ENCODE results near the gene TBXA2R.

The TBXA2R gene

DNA sequence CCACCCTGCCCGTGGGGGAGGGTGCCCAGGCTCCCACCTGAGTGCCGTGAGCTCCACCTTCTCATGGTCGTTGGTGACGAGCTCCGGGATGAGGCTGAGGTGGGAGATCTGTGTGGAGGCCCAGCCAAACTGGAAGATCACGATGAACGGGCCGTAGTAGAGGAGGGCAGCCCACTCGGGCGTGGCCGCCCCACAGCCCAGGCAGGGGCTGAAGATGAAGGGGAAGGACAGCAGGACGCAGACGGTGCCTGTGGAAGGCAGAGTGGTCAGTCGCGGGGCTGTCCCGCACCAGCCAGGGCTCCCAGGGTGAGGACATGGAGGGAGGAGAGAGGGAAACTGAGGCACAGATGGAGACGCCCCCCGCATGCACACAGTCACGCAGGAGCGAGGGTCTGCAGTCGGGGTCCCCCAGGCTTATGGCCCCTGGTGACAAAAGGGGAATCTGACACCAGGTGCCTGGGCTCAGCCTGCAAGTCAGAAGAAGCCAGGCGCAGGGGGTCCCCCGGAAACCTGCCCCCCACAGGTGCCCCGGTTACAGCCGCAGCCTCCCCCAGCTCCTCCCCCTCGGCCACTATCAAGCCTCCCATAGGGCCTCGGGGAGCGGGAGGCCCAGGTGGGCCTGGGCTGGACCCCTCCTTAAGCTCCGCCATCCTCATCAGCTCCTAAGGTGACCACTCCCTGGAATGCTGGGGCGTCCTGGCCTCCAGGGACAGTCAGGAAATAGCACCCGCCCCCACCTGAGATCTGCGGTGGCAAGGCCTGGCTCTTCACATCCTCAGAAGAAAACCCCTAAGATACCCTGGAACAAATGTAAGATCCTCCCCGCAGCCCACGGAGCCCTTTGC is 55.5 kb downstream of the TBXA2R start:
- no peak for DNase-seq

DNA sequence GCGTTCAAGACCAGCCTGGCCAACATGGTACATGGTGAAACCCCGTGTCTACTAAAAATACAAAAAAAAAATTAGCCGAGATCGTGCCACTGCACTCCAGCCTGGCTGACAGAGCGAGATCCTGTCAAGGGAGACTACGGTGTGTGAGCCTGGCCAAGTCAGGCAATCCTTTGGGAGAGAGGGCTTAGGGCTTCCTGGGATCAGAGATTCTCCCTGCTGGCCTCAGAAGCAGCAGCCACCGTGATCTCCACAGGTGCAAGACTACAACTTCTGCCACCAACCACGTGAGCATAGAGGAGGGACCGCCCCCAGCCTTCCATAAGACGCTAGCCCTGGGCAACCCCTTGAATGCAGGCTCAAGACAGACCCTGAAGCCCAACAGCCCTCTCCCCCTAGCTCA is 56.9 kb downstream of the TBXA2R start:
- DNase-seq, result no peak

DNA sequence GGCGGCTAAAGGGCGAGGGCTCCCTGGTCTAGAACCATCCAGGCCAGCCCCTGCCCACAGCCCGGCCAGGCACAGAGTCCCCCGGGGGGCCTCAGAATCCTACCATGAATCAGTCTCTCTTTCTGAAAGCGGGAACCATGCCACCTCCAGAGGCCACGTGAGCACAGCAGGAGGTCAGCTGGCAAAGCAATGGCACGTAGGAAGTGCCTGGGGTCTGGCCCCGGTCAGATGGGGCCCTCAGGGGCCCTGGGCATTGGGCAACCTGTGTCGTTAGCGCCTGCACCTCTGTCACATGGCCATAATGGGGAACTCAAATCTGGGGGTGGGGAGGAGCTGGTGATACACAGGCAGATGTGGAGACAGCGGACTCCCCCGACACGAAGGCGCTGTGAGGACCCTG is 58.1 kb downstream of the TBXA2R start:
- DNase-seq, result no peak

DNA sequence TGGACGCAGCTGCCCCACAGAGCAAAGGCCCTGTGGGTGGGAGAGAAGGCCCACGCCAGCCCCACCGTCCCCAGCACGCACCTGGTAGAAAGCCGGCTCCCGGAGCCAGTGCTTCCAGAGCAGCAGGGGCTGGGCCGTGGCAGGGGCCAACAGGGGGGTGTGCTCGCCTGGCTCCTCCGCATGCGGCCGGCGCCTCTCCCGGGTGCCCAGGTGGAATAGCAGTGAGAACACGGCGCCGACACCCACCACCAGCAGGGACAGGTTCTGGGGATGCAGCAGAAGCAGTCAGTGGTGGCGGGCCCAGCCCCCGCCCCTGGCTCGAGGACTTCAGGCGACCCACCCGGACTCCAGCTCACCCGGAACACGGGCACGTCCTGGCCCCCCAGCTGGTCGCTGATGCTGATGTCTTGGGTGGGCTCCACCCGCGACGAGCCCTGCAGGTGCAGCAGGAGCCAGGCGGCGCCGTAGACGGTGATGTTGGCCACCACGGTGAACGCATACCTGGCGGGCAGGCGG is 58.9 kb downstream of the TBXA2R start:
- no peak for DNase-seq

DNA sequence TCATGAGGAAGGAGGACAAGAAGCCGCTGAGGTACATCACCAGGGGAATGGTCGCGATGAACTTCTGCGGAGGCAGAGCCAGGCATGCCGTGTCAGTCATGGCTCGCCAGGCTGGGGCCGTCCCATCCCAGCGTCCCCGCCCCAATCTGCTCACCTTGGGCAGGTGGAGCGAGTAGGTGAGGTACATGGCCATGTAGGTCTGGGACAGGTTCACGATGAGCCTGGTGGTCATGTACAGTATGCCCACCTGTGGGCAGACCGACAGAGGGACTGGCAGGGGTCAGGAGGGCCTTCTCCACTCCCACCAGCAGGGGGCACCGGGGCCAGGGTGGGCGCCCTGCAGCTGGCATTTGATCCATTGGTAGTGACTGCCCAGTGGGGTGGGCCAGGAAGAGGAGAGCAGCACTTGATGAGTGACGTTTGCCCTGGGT is 59.4 kb downstream of the TBXA2R start:
- no peak for DNase-seq

DNA sequence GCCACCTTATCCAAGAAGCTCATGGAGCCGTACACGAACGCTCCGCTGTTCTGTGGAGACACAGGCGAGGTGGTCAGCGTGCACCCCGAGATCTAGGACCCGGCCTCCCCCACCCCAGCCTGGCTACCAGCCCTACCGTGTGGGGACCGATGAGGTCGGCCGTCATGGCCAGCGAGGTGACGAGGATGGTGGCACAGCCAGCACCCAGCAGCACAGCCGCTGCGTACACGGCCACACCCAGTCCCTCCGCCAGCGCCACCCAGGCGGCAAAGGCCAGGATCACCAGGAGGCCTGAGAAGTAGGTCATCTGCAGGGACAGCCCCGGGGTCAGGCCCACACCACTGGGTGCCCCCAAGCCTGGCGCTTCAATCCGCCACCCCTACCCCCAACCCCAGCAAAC is 60.6 kb downstream of the TBXA2R start:
- DNase-seq, result no peak

DNA sequence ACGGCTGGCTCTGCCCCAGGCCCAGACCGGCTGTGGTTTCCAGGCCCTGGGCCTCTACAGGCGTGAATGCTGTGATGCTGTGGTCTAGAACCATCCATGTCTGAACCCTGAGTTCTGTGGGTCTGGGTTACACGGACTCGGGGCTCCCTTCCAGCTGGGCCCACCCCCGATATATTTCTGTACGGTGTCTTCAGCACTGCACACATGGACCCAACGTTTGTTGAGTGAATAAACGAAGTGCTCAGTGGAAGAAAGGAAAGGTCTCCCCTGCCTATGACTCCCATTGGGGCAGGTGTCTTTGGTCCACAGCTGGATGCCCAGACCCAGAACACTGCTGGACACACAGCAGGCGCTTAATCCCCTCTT is 61.0 kb downstream of the TBXA2R start:
- DNase-seq, result no peak

DNA sequence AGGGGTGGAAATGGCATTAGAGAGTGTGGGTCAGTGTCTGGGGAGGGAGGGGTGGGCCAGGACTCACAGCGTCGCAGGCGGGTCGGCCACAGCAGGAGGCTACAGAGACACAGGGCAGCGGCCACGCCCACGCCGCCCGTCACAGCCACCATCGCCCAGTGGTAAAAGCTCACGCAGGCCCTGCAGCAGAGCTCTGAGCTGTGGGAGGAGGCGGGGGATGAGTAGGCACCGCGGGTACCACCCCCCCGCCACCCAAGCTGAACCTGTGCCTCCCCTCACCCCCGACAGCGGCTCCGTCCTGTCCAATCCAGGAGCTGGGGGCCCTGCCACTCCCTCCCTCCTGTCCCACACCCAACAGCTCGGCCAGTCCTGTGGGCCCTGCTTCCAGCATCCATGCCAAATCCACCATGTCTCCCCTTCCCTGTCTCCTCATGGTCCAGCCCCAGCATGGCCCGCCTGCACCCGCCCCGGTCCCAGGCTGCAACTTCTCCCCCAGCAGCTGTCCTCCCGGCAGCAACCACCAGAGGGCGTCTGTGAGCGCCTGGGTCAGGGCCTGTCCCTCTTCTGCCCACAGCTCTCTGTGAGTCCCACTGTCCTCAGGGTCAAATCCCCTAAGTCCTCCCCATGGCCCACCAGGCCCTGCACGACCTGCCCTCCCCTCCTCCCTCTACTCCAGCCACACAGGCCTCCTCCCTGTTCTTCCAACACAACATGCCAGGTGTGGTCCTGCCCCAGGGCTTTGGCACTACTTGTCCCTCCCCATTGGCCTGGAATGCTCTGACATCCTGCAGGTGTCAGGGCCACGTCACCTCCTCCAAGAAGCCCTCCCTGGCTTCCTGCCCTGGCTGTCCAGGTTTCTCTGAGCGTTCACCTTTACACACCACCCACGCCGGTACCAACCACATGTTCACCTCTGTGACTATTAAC is 61.7 kb downstream of the TBXA2R start:
- peak in 1 of 2 experiments; percentile 58 for DNase-seq
